Endothelial cell of umbilical vein (primary cell): ENCODE measurements around the gene MRPL55. TPM values are rescaled to one million over a fixed set of nuclear protein-coding genes. Genes with fewer than 3 reads are reported as not detected.

Experiments
- BruUV-seq: library from RNA; stranded (reverse); fragments of 400-500 nt; replicated peaks from 2 replicates; lab custom pipeline; 2021; lab: Mats Ljungman, UMichigan
- CTCF ChIA-PET: fragments of 300-600, 350-600 bp; sonication (Branson Sonifier 250); formaldehyde crosslinking; loops from one replicate; lab custom pipeline; 2021; ENCODE audit warnings: antibody characterized with exemption, inconsistent platforms; lab: Charles Lee
- POLR2A ChIA-PET: fragments of 300-600, 350-600 bp; sonication (Branson Sonifier 250); formaldehyde crosslinking; loops from one replicate; lab custom pipeline; 2021; ENCODE audit warnings: antibody characterized with exemption, inconsistent platforms; lab: Charles Lee
- DNase-seq: peaks from one replicate; pipeline ENCODE4 v3.0.0-alpha.2; 2011; ENCODE audit warnings: low read depth, low spot score
- FAIRE-seq: peaks from 2 replicates; lab custom pipeline; 2011; peaks lifted over from hg19 to GRCh38; lab: Jason Lieb, UNC
- H2AFZ ChIP-seq: 2 replicates; pipeline ENCODE4 v1.6.0; 2012; ENCODE audit warnings: low read depth, low read length, control low read depth, inconsistent platforms
- H3K27ac ChIP-seq: 2 replicates; pipeline ENCODE4 v1.5.1; 2011; ENCODE audit warnings: low read depth, mild to moderate bottlenecking, control low read depth, low read length, moderate library complexity; ENCODE audit not compliant: insufficient read depth
- H3K27me3 ChIP-seq, 2 experiments: 2 replicates each; pipeline versions ENCODE4 v1.6.0 to v1.6.1; 2011; ENCODE audit warnings: low read length in 2 of 2, mixed read lengths in 1 of 2; ENCODE audit not compliant: control insufficient read depth in 2 of 2, insufficient read depth in 2 of 2
- H3K36me3 ChIP-seq, 2 experiments: 2 replicates in 1 of 2; 3 replicates in 1 of 2; pipeline ENCODE4 v1.5.1; 2011; ENCODE audit warnings: low read length in 2 of 2, mild to moderate bottlenecking in 1 of 2, moderate library complexity in 1 of 2; ENCODE audit not compliant: control insufficient read depth in 2 of 2, insufficient read depth in 2 of 2; ENCODE audit errors: extremely low read depth in 1 of 2
- H3K4me1 ChIP-seq: 3 replicates; pipeline ENCODE4 v1.5.1; 2011; ENCODE audit warnings: mild to moderate bottlenecking, low read length; ENCODE audit not compliant: control insufficient read depth, insufficient read depth; ENCODE audit errors: extremely low read depth
- H3K4me2 ChIP-seq: 2 replicates; pipeline ENCODE4 v1.6.1; 2011; ENCODE audit warnings: low read length, control low read depth, mixed read lengths; ENCODE audit not compliant: insufficient read depth
- H3K4me3 ChIP-seq, 3 experiments: fragments of 200-600 bp in 1 of 3; sonication (generic), shearing (Covaris generic) in 1 of 3; replicated peaks in 1 of 3; 2 replicates each; pipeline ENCODE4 v1.5.1; 2011 to 2016; ENCODE audit warnings: control low read depth in 3 of 3, low read length in 3 of 3, mild to moderate bottlenecking in 2 of 3, inconsistent platforms in 1 of 3, low read depth in 1 of 3, moderate library complexity in 1 of 3; ENCODE audit not compliant: insufficient read depth in 1 of 3
- H3K79me2 ChIP-seq: 2 replicates; pipeline ENCODE4 v1.6.0; 2012; ENCODE audit warnings: low read length, inconsistent platforms; ENCODE audit not compliant: control insufficient read depth, insufficient read depth
- H3K9ac ChIP-seq: replicated peaks from 2 replicates; pipeline ENCODE3; 2011; ENCODE audit warnings: low read length, control low read depth; ENCODE audit not compliant: insufficient read depth; ENCODE audit errors: extremely low read depth
- H3K9me1 ChIP-seq: replicated peaks from 3 replicates; pipeline ENCODE4 v1.6.0; 2011; ENCODE audit warnings: mild to moderate bottlenecking, low read length; ENCODE audit not compliant: control insufficient read depth, insufficient read depth; ENCODE audit errors: extremely low read depth
- H3K9me3 ChIP-seq: replicated peaks from 2 replicates; pipeline ENCODE4 v1.5.1; 2012; ENCODE audit warnings: low read length, inconsistent platforms; ENCODE audit not compliant: control insufficient read depth, insufficient read depth
- H4K20me1 ChIP-seq: replicated peaks from 2 replicates; pipeline ENCODE3; 2011; ENCODE audit warnings: mild to moderate bottlenecking, low read length; ENCODE audit not compliant: control insufficient read depth, insufficient read depth; ENCODE audit errors: extremely low read depth
- CTCF ChIP-seq, 2 donors: IDR thresholded peaks; 1 replicate in 1 of 2; 2 replicates in 1 of 2; pipeline ENCODE4 v1.5.1; 2011; ENCODE audit warnings: low read length in 2 of 2, mild to moderate bottlenecking in 2 of 2, moderate library complexity in 2 of 2, control low read depth in 1 of 2, inconsistent platforms in 1 of 2, low read depth in 1 of 2; ENCODE audit not compliant: insufficient read depth in 1 of 2; ENCODE audit errors: extremely low read depth in 1 of 2
- EZH2 ChIP-seq: IDR thresholded peaks from 2 replicates; pipeline ENCODE4 v1.6.1; 2012; ENCODE audit warnings: borderline replicate concordance, low read depth, mild to moderate bottlenecking, moderate library complexity, low read length, inconsistent platforms; ENCODE audit not compliant: severe bottlenecking
- FOS ChIP-seq: IDR thresholded peaks from 2 replicates; pipeline ENCODE4 v1.6.1; 2011; ENCODE audit warnings: mild to moderate bottlenecking, low read length, moderate library complexity, borderline replicate concordance; ENCODE audit not compliant: insufficient read depth
- GATA2 ChIP-seq: IDR thresholded peaks from 2 replicates; pipeline ENCODE4 v1.7.0; 2011; ENCODE audit warnings: low read depth, mild to moderate bottlenecking, moderate library complexity, mixed read lengths, low read length; ENCODE audit not compliant: insufficient read length, insufficient read depth
- JUN ChIP-seq: IDR thresholded peaks from 2 replicates; pipeline ENCODE4 v1.6.1; 2011; ENCODE audit warnings: borderline replicate concordance, low read depth; ENCODE audit not compliant: insufficient read length, insufficient read depth
- MAX ChIP-seq: IDR thresholded peaks from 2 replicates; pipeline ENCODE4 v1.6.1; 2011; ENCODE audit not compliant: insufficient read depth, insufficient read length
- MYC ChIP-seq: IDR thresholded peaks from one replicate; pipeline ENCODE4 v1.6.1; 2011; ENCODE audit warnings: mild to moderate bottlenecking, low read depth, low read length
- POLR2A ChIP-seq: IDR thresholded peaks from 2 replicates; pipeline ENCODE4 v1.6.1; 2012; ENCODE audit warnings: low read depth, mild to moderate bottlenecking, control low read depth, low read length
- POLR2AphosphoS5 ChIP-seq: IDR thresholded peaks from 2 replicates; pipeline ENCODE4 v1.6.1; 2012; ENCODE audit warnings: low read depth, mild to moderate bottlenecking, control low read depth, low read length, moderate library complexity; ENCODE audit not compliant: insufficient read depth
- dilution Hi-C: fragments of 300-500 bp; cut with MboI; formaldehyde crosslinking; loops from one replicate; pipeline ENCODE4 v1.15.0; 2019; ENCODE audit warnings: low sequenced_read_pairs; ENCODE audit not compliant: extremely low pct_ligation_motif_present
- intact Hi-C: fragments of 100-400 bp; cut with micrococcal nuclease; formaldehyde crosslinking; loops from one replicate; pipeline ENCODE4 v1.10.0; 2022
- polyA plus RNA-seq, 4 experiments: library from polyadenylated mRNA; depleted of rRNA in 3 of 4; stranded (reverse) in 3 of 4; unstranded in 1 of 4; fragments of >200 nt; gene quantifications; 2 replicates each; pipeline versions ENCODE4 v1.2.1 to v1.2.3, GENCODE V29; 2011 to 2012; ENCODE audit warnings: missing spikeins in 1 of 4
- total RNA-seq: library from RNA; stranded (reverse); gene quantifications from 2 replicates; pipeline ENCODE4 v1.2.3, GENCODE V29; 2021

The MRPL55 gene
- total and polyA plus RNA-seq, 2 donors (not counting 3 experiments of a cell fraction or from before 2014, with no cell fraction given): 58.7 to 155 TPM

GRCh38 chr1:228100822-228101613 is 8.1 kb downstream of the MRPL55 start:
- BruUV-seq: TSS peak; percentile 68
- no peak overlapping the region for H3K4me2 ChIP-seq
- H3K36me3 ChIP-seq: peaks cover 10 to 34% of the 10 kb centered on the region in 2 experiments

GRCh38 chr1:228099331-228099732 is 9.8 kb downstream of the MRPL55 start:
- H4K20me1 ChIP-seq: peaks cover 14% of the 10 kb centered on the region
- TF ChIP-seq POLR2A (no peak), MAX (no peak), GATA2 (no peak), POLR2AphosphoS5 (no peak), MYC (no peak), CTCF (IDR thresholded peaks at IDR 0.05; ENCODE audit: extremely low read depth in 1 of 2, insufficient read depth in 1 of 2, low read depth in 1 of 2, low read length in 2 of 2) (no peak), JUN (no peak), EZH2 (no peak), FOS (no peak)
- H3K9me1 ChIP-seq: no peaks in the 10 kb centered on the region
- peaks cover 10% of the 10 kb centered on the region for H3K4me1 ChIP-seq
- dilution Hi-C loops: no loop called here
- H3K79me2 ChIP-seq: peaks cover 61% of the 10 kb centered on the region
- no peak for FAIRE-seq
- peaks cover 10 to 36% of the 10 kb centered on the region in 2 experiments for H3K36me3 ChIP-seq
- H2AFZ ChIP-seq: no peak overlapping the region
- no peak overlapping the region for H3K9ac ChIP-seq
- ChIA-PET POLR2A (no interaction called here), CTCF (no interaction called here)
- intact Hi-C loops: no loop called here
- H3K27ac ChIP-seq: no peak overlapping the region
- no peak overlapping the region for H3K4me3 ChIP-seq
- BruUV-seq: no TSS peak
- H3K4me2 ChIP-seq: no peak overlapping the region
- no peaks in the 10 kb centered on the region for H3K27me3 ChIP-seq
- DNase-seq: no peak
- peaks cover 4% of the 10 kb centered on the region for H3K9me3 ChIP-seq

More at GRCh38 chr1:228100822-228101613, 8.1 kb downstream of the MRPL55 start:
- peaks cover 44% of the 10 kb centered on the region for H3K79me2 ChIP-seq
- CTCF ChIA-PET: interaction anchor here (1.0 to 1.1 kb wide), 2 partner anchors 11 to 102 kb away, joined by 3 to 8 read pairs; no protein-coding TSS in a partner anchor
- peaks cover 10% of the 10 kb centered on the region for H3K4me1 ChIP-seq
- H3K4me3 ChIP-seq: no peak overlapping the region
- FAIRE-seq: no peak
- H3K27me3 ChIP-seq: no peaks in the 10 kb centered on the region
- dilution Hi-C loops: no loop called here
- POLR2A ChIA-PET: no interaction called here
- TF ChIP-seq GATA2 (no peak), EZH2 (no peak), POLR2AphosphoS5 (peak; percentile 35), MAX (no peak)
- H3K9me3 ChIP-seq: no peaks in the 10 kb centered on the region
- no peaks in the 10 kb centered on the region for H4K20me1 ChIP-seq
- intact Hi-C loops: no loop called here
- no peak overlapping the region for H3K9ac ChIP-seq
- H2AFZ ChIP-seq: no peak overlapping the region
- no peak overlapping the region for H3K27ac ChIP-seq
- no peak for DNase-seq
- H3K9me1 ChIP-seq: no peaks in the 10 kb centered on the region
